Measurements from ENCODE around the gene CACNA1F. TPM values are rescaled to one million over a fixed set of nuclear protein-coding genes. Genes with fewer than 3 reads are reported as not detected.

CACNA1F gene
- total RNA-seq, 4 donors from 2014 or later: 1.7 to 2.8 (median 2.3) TPM

GRCh38 chrX:49166914-49167739 lies 66.0 kb downstream of the CACNA1F start:
- H3K4me1 ChIP-seq: peaks cover 0 to 14% (median 0%) of the 10 kb centered on the region in 4 donors
- peak overlapping the region; percentile 27 to 53 (median 44) for H3K4me3 ChIP-seq
- DNase-seq: peak; percentile 59 to 77 (median 74)
- TF ChIP-seq POLR2A (IDR thresholded peaks at IDR 0.05): peak; percentile 35
- no peak for TF ChIP-seq CTCF (IDR thresholded peaks at IDR 0.05)
- no peaks in the 10 kb centered on the region for H3K9me3 ChIP-seq
- H3K27ac ChIP-seq: peak overlapping the region; percentile 86 to 98 (median 90)
- H3K36me3 ChIP-seq: no peaks in the 10 kb centered on the region
- H3K27me3 ChIP-seq: no peaks in the 10 kb centered on the region

- TF ChIP-seq POLR2A (IDR thresholded peaks at IDR 0.05) (peak; percentile 11 to 52), CTCF (IDR thresholded peaks at IDR 0.05) (peak in 4 of 6 experiments; percentile 28 to 51 (median 38))
- Histone ChIP-seq H3K36me3 (no peaks in the 10 kb centered on the region), H3K4me1 (peaks cover 0 to 14% (median 0%) of the 10 kb centered on the region in 4 donors), H3K4me3 (peak overlapping the region; percentile 27 to 53 (median 44)), H3K27ac (peak overlapping the region; percentile 86 to 98 (median 90)), H3K9me3 (no peaks in the 10 kb centered on the region), H3K27me3 (no peaks in the 10 kb centered on the region)
- peak; percentile 73 to 91 (median 88) for DNase-seq
Measured at GRCh38 chrX:49165901-49166881, 66.9 kb downstream of the CACNA1F start.

GRCh38 chrX:49164589-49165360 lies 68.4 kb downstream of the CACNA1F start:
- Histone ChIP-seq H3K27me3 (no peaks in the 10 kb centered on the region), H3K9me3 (no peaks in the 10 kb centered on the region), H3K27ac (peak overlapping the region in 3 of 4 donors; percentile 79 to 98 (median 95)), H3K4me3 (no peak overlapping the region), H3K36me3 (no peaks in the 10 kb centered on the region), H3K4me1 (peaks cover 0 to 14% (median 0%) of the 10 kb centered on the region in 4 donors)
- DNase-seq: no peak
- no peak for TF ChIP-seq CTCF (IDR thresholded peaks at IDR 0.05)
- TF ChIP-seq POLR2A (IDR thresholded peaks at IDR 0.05): no peak

- H3K4me1 ChIP-seq: peaks cover 0 to 14% (median 0%) of the 10 kb centered on the region in 4 donors
- no peaks in the 10 kb centered on the region for H3K27me3 ChIP-seq
- TF ChIP-seq CTCF (IDR thresholded peaks at IDR 0.05) (peak; percentile 70 to 94 (median 86)), POLR2A (IDR thresholded peaks at IDR 0.05) (peak in 1 of 2 donors; percentile 67)
- peak; percentile 75 to 93 (median 88) for DNase-seq
- no peaks in the 10 kb centered on the region for H3K9me3 ChIP-seq
- H3K27ac ChIP-seq: peak overlapping the region; percentile 79 to 98 (median 92)
- peak overlapping the region; percentile 33 to 57 (median 42) for H3K4me3 ChIP-seq
- H3K36me3 ChIP-seq: no peaks in the 10 kb centered on the region
Measured at GRCh38 chrX:49163555-49164419, 69.4 kb downstream of the CACNA1F start.
